HG02981 (cell line): ENCODE measurements around the gene SETD1B.

Source experiments
- ATAC-seq: cut with Tn5 transposase; IDR thresholded peaks from one replicate; pipeline ENCODE4 v1.9.1; 2021; ENCODE audit warnings: mild to moderate bottlenecking, moderate library complexity; ENCODE audit not compliant: unreplicated experiment

SETD1B gene

DNA sequence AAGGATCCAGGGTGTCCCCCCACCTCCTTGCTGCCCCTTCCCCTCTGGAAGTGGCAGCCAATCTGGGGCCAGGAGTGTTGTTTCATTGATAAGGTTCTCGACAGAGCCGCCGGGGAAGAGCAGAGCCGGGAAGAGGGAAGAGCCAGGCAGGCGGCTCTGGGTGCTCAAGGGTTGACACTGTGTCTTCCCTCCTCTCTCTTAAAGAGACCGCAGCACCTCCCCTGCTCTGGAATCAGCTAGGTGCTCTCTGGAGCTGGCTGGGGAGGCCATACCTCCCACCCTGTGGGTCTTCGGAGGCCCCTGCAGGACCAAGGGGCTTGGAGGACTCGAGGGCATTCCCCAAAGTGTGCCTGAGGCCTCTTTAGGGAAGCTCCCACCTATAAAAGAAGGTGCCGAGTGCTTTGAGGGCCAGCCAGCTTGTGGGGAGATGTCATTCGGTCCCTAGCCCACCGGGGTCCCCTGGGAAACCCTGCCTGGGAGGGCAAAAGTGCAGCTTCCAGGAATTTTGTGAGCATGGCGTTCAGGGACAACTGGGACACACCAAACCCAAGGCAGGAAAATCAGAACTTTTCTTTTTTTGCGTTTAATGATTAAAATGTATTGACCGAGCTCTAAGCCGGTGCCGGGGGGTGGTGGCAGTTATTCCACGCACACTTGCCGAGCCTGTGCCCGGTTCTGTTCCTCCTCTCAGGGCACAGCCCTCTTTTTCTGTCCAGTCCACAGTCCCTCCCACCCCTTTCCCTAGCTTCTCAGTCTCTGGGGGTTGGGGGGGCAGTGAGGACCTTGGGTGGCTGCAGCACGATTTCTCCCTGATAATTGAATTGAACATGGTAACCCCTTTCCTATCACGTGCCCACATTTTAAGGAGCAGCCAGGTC lies 3.0 kb downstream of the SETD1B start:
- no peak for ATAC-seq

DNA sequence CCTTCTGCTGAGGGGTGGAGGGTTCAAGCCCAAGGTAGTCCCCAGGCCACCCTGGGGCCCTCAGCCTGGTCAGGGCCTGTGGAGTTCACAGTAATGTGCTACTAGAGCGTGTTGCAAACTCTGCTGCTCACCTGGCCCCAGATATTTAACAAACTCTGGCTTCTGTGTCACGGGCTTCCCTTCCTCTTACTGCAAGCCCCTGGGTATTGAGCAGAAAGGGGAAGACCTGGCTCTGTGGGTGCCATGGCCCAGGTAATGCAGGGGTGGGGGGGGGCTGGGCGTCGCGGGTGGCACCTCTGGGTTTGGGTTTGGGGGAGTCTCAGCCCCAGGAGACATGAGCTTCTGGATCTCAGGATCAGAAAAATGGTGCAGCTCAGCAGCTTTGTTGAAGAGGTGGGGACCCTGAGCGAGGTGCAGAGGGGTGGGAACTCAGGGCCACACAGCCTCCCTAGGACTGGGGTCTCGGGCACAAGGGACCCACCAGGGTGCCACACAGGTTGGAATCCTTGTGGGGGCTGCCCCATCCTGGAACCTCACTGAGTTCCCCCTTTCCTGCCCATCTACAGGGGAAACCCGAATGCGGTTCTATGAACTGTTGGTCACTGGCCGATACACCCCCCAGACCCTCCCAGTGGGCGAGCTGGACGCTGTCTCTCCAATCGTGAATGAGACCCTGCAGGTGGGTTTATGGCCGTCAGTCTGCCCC lies 4.0 kb downstream of the SETD1B start:
- ATAC-seq: no peak

DNA sequence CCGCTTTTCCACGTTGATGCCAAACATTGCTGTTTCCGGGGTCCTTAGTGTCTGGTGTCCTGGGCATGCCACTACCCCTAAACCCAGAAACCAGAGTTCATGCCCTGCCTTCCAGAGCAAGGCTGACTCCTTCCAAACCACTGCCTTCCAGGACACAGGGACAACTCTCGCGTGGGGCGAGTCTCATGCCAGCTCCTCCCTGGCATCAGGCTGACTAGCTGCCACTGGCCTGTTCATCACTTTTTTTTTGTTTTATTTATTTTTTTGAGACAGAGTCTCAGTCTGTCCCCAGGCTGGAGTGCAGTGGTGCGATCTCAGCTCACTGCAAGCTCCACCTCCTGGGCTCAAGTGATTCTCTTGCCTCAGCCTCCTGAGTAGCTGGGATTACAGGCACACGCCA lies 4.8 kb downstream of the SETD1B start:
- no peak for ATAC-seq

DNA sequence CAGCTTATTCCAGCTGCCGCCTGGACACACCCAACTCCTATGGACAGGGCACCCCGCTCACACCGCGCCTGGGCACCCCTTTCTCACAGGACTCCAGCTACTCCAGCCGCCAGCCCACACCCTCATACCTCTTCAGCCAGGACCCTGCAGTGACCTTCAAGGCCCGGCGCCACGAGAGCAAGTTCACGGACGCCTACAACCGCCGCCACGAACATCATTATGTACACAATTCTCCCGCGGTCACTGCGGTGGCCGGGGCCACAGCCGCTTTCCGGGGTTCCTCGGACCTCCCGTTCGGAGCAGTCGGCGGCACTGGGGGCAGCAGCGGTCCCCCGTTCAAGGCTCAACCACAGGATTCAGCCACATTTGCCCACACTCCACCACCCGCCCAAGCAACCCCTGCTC lies 5.9 kb downstream of the SETD1B start:
- ATAC-seq: no peak

DNA sequence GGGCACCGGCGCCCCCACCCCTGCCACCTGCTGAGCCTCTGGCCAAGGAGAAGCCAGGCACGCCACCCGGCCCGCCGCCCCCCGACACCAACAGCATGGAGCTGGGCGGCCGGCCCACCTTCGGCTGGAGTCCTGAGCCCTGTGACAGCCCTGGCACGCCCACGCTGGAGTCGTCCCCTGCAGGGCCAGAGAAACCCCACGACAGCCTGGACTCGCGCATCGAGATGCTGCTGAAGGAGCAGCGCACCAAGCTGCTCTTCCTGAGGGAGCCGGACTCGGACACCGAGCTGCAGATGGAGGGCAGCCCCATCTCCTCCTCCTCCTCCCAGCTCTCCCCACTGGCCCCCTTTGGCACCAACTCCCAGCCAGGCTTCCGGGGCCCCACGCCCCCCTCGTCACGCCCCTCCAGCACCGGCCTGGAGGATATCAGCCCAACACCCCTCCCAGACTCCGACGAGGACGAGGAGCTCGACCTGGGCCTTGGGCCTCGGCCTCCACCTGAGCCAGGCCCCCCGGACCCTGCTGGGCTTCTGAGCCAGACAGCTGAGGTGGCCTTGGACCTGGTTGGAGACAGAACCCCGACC lies 6.5 kb downstream of the SETD1B start:
- ATAC-seq: no peak

DNA sequence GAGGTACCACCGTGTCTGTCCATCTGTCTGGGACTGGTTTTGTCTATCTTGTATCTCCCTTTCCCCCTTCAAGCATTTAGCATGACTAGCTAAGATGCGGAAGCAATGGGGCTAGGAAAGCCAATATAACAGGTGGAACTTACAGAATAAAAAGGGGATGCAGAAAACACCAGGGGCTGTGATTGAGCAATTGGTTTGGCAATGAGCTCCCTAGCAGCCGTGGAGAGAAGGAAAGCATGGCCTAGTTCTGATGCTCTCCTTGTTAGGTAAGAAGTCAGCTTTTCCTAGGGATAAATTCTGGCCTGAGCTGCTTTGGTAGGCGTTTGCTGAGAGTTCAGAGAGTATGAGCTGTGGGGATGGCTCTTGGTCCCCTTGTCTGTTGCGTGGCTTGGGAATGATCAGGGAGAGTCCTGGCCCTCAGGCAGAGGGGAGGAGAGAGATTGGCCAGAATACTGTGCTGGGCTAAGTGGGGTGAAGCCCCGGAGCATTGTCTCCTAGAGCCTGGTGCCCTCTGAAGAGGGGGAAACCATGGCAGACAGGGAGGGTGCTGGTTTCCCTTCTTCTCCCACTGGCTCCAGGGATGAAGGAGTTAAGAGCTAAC lies 7.1 kb downstream of the SETD1B start:
- ATAC-seq: no peak

DNA sequence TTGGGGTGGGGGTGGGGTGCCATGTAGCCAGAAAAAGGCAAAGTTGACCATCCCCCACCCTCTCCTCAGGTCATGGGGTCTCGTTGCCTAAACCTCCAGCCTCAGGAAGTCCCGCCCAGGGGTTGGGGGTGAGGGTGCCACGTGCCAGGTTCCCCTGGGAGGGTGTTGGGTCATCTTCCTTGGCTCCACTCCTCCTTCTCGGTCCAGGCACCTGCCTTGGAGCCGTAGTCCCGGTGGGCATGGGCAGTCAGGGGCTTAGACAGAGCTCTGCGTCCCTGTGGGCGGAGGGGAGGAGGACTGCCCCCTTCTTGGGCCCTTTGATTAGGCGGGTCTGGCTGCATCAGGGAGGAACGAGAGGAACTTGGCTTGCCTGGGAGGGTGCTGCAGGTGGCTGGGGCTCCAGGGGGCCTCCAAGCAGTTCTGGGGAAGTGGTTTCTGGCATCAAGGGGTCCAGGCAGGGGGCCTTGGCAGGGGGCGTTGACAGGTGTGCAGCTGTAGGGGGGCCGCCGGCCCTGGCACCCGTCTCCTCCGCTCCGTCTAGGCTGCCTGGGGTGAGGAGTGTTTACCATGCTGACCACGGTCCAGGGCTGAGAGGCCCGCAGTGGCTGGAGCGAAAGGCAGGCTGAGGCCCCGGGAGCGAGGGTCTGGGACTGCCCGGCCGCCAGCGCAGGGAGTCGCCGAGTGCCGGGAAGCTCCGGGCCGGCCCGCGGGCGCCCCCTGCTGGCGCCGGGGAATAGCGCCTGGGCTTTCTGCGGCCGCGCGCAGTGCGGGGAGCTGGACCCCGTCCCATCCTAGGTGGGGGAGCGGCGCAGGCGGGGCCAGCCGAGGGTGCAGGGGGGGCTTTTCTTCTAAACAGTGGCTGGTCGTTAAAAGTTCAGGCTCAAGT lies 7.9 kb downstream of the SETD1B start:
- peak; percentile 62 for ATAC-seq

DNA sequence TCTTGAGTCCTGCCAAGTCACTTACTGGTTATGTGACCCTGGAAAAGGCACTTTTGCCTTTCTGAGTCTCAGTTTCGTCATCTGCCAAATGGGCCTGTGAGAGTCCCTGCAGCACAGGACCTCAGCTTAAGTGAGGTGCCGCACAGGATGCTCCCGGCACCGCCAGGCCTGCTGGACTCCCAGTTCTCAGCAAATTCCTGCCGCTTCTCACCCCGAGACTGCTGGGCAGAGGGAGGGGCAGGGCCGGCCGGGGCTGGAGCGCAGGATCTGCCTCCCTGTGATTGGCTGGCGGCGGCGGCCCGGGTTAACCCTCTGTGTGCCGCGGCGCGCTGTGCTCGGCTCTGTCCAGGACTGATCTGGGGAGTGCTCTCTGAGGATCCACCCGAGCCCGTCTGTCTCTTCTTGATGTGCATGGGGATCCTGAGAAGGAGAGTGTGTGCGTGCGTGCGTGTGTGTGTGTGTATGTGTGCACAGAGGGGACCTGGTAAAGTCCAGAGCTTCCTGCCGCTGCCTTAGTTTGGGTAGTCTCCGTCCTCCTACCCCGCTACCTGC lies 8.6 kb downstream of the SETD1B start:
- ATAC-seq: no peak

DNA sequence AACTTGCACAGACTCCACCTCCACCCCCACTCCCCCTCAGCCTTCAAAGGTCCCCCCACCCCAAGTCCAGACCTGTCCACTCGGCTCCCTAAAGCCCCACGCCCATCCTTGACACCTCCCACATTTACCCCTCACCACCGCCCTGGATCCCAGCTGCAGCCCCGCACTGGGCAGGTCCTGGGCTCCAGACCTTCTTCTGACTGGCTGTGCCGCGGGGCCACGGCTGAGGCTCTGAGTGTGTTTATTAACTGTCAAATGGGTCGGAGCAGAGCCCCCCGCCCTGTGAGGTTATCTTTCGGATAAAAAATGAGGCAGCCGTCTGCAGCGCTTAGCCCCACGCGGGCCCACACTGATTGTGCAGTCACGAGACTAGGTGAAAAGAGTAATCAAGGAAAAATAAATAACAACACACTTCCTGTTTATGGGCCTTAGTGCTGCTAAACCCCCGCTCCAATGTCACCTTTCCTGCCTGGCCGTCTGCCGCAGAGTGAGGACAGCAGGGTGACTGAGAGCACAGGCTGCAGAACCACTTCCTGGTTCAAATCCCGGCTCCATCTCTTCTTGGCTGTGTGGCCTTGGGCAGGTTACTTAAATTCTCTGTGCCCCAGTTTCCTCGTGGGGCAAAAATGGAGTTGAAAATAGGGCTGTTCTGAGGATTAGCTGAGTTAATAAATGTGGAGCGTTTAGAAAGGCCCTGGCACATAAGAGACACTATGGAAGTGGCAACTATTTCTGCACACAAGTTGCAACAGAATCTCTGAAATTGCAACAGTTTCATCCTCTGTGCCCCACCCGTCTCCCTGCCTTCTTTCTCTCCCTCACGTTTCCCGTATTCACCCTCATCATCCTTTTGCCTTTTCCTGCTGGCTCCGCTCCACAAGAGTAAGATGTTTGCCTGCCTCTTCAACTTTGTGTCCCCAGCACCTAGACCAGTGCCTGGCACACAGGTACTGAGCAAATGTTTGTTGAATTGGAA lies 9.4 kb downstream of the SETD1B start:
- no peak for ATAC-seq

GRCh38 chr12:121813951-121814350 lies 10.1 kb downstream of the SETD1B start:
- ATAC-seq: no peak

GRCh38 chr12:121814429-121815119 lies 10.8 kb downstream of the SETD1B start:
- ATAC-seq: no peak

- no peak for ATAC-seq
Measured at GRCh38 chr12:121815263-121815662, 11.5 kb downstream of the SETD1B start.

GRCh38 chr12:121816925-121817647 lies 13.3 kb downstream of the SETD1B start:
- ATAC-seq: no peak

GRCh38 chr12:121817648-121818043 lies 13.8 kb downstream of the SETD1B start:
- ATAC-seq: no peak

DNA sequence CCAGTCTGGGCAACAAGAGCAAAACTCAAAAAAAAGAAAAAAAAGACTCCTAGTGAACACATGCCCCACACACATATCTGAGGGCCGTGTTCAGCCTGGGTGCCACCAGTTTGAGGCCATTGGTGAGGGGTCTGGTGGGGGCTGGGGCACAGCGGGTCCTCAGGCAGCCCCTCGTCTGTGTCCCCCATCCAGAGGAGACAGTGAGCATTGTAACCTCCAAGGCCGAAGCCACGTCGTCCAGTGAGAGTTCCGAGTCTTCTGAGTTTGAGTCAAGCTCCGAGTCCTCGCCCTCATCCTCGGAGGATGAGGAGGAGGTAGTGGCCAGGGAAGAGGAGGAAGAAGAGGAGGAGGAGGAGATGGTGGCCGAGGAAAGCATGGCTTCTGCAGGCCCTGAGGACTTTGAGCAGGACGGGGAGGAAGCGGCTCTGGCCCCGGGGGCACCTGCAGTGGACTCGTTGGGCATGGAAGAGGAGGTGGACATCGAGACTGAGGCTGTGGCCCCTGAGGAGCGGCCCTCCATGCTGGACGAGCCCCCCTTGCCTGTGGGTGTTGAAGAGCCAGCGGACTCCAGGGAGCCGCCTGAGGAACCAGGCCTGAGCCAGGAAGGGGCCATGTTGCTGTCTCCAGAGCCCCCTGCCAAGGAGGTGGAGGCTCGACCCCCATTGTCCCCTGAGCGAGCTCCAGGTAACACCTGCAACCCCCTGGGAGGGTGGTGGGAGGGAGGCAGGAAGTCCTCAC lies 15.6 kb downstream of the SETD1B start:
- ATAC-seq: no peak

GRCh38 chr12:121820056-121820455 lies 16.2 kb downstream of the SETD1B start:
- no peak for ATAC-seq
